ENCODE data around the gene PPM1H.
"Not testable (repeated sequence)": the region's sequence is repeated elsewhere in the genome, so short reads cannot be mapped to it uniquely, and the experiment has no call there.

The PPM1H gene

GRCh38 chr12:62834406-62834805, 100.5 kb downstream of the PPM1H start:
- no peak for DNase-seq (ENCODE audit: low read depth)

GRCh38 chr12:62833634-62834033, 101.3 kb downstream of the PPM1H start:
- no peak for DNase-seq (ENCODE audit: low read depth)

- no peak for DNase-seq (ENCODE audit: low read depth)
Measured at GRCh38 chr12:62832558-62832957, 102.4 kb downstream of the PPM1H start.

- no peak for DNase-seq (ENCODE audit: low read depth)
Measured at GRCh38 chr12:62832027-62832426, 102.9 kb downstream of the PPM1H start.

GRCh38 chr12:62827855-62828254, 107.1 kb downstream of the PPM1H start:
- no peak for DNase-seq (ENCODE audit: low read depth)

GRCh38 chr12:62827042-62827441, 107.9 kb downstream of the PPM1H start:
- DNase-seq (ENCODE audit: low read depth), result no peak

GRCh38 chr12:62817556-62818271, 117.2 kb downstream of the PPM1H start:
- DNase-seq (ENCODE audit: low read depth), result no peak

GRCh38 chr12:62814243-62814642, 120.7 kb downstream of the PPM1H start:
- no peak for DNase-seq (ENCODE audit: low read depth)

- peak; percentile 4 for DNase-seq (ENCODE audit: low read depth)
Measured at GRCh38 chr12:62813031-62813829, 121.7 kb downstream of the PPM1H start.

- not testable (repeated sequence) for DNase-seq (ENCODE audit: low read depth)
Measured at GRCh38 chr12:62811481-62811880, 123.5 kb downstream of the PPM1H start.

- no peak for DNase-seq (ENCODE audit: low read depth)
Measured at GRCh38 chr12:62808166-62808879, 126.6 kb downstream of the PPM1H start.

- no peak for DNase-seq (ENCODE audit: low read depth)
Measured at GRCh38 chr12:62806893-62807292, 128.1 kb downstream of the PPM1H start.

GRCh38 chr12:62806244-62806836, 128.6 kb downstream of the PPM1H start:
- no peak for DNase-seq (ENCODE audit: low read depth)

GRCh38 chr12:62805517-62805916, 129.4 kb downstream of the PPM1H start:
- no peak for DNase-seq (ENCODE audit: low read depth)

GRCh38 chr12:62803756-62804155, 131.2 kb downstream of the PPM1H start:
- no peak for DNase-seq (ENCODE audit: low read depth)

- no peak for DNase-seq (ENCODE audit: low read depth)
Measured at GRCh38 chr12:62802984-62803383, 132.0 kb downstream of the PPM1H start.

GRCh38 chr12:62802321-62802720, 132.6 kb downstream of the PPM1H start:
- DNase-seq (ENCODE audit: low read depth), result no peak

- DNase-seq (ENCODE audit: low read depth), result no peak
Measured at GRCh38 chr12:62801796-62802195, 133.2 kb downstream of the PPM1H start.

GRCh38 chr12:62800707-62801400, 134.1 kb downstream of the PPM1H start:
- no peak for DNase-seq (ENCODE audit: low read depth)

GRCh38 chr12:62799766-62800406, 135.1 kb downstream of the PPM1H start:
- no peak for DNase-seq (ENCODE audit: low read depth)

- DNase-seq (ENCODE audit: low read depth), result peak; percentile 22
Measured at GRCh38 chr12:62799126-62799736, 135.7 kb downstream of the PPM1H start.

Measured in stimulated activated CD8-positive, alpha-beta memory T cell treated with anti-CD3 and anti-CD28 coated beads, Interleukin-4, amount 100 ng/mL, for 24 hours (primary cell).